Adipose tissue (tissue), 3 donors: ENCODE data around the gene CYLD. TPM values are rescaled to one million over a fixed set of nuclear protein-coding genes. Genes with fewer than 3 reads are reported as not detected.

Experiments used
- H3K27ac ChIP-seq: one replicate; pipeline ENCODE4 v1.5.1; 2013; ENCODE audit warnings: low read depth, low read length
- WGBS, 3 donors: extraction: QIAGEN DNeasy Blood & Tissue Kit; methylation state at CpG; one replicate each; pipeline ENCODE4 v1.1.7; 2013; 5-methylcytosine and 5-hydroxymethylcytosine counted together
- polyA plus RNA-seq, 3 donors: library from polyadenylated mRNA; stranded (reverse); fragments of 200-250 nt; gene quantifications; one replicate each; pipeline ENCODE4 v1.2.3, GENCODE V29; 2013
- donor health status: healthy with polysubstance abuse.
- donor health status: Bipolar disorder and iron deficiency.
- donor health status: healthy.

CYLD gene
- polyA plus RNA-seq, 3 donors = 5.8 to 12.5 (median 11.9) TPM

- H3K27ac ChIP-seq = no peak overlapping the region
- 75 to 86% (median 83%) methylated on average over 3 of the region's 3 CpGs for WGBS, 3 donors
Observed at GRCh38 chr16:50762241-50762640, 20.4 kb downstream of the CYLD start.

- H3K27ac ChIP-seq = no peak overlapping the region
- 95 to 100% (median 95%) methylated on average over 2 of the region's 2 CpGs for WGBS, 3 donors
Observed at GRCh38 chr16:50763211-50763610, 21.3 kb downstream of the CYLD start.

GRCh38 chr16:50765260-50765659, 23.4 kb downstream of the CYLD start:
- 82 to 100% (median 95%) methylated on average over 1 of the region's 1 CpG for WGBS, 3 donors
- no peak overlapping the region for H3K27ac ChIP-seq

- H3K27ac ChIP-seq = no peak overlapping the region
- WGBS, 3 donors = 88 to 100% (median 92%) methylated on average over 1 of the region's 1 CpG
Observed at GRCh38 chr16:50765861-50766260, 24.0 kb downstream of the CYLD start.

- 95 to 96% (median 95%) methylated on average over 2 of the region's 2 CpGs for WGBS, 3 donors
- H3K27ac ChIP-seq = no peak overlapping the region
Observed at GRCh38 chr16:50767197-50767596, 25.3 kb downstream of the CYLD start.

GRCh38 chr16:50771366-50771765, 29.5 kb downstream of the CYLD start:
- H3K27ac ChIP-seq = no peak overlapping the region
- 94 to 98% (median 94%) methylated on average over 3 of the region's 3 CpGs for WGBS, 3 donors

- 83 to 96% (median 87%) methylated on average over 5 of the region's 5 CpGs for WGBS, 3 donors
- no peak overlapping the region for H3K27ac ChIP-seq
Observed at GRCh38 chr16:50774405-50774804, 32.5 kb downstream of the CYLD start.

GRCh38 chr16:50774960-50775359, 33.1 kb downstream of the CYLD start:
- H3K27ac ChIP-seq = no peak overlapping the region
- WGBS, 3 donors = 86 to 93% (median 90%) methylated on average over 3 of the region's 3 CpGs

GRCh38 chr16:50776037-50776436, 34.2 kb downstream of the CYLD start:
- no peak overlapping the region for H3K27ac ChIP-seq
- 93 to 94% (median 93%) methylated on average over 1 of the region's 1 CpG for WGBS, 3 donors

GRCh38 chr16:50778284-50779163, 36.6 kb downstream of the CYLD start:
- WGBS, 3 donors = 59 to 73% (median 64%) methylated on average over 1 of the region's 1 CpG

GRCh38 chr16:50781043-50781442, 39.2 kb downstream of the CYLD start:
- WGBS, 3 donors = 84 to 87% (median 86%) methylated on average over 7 of the region's 7 CpGs
- no peak overlapping the region for H3K27ac ChIP-seq

More at GRCh38 chr16:50778284-50779163, 36.6 kb downstream of the CYLD start:
- H3K27ac ChIP-seq = no peak overlapping the region

GRCh38 chr16:50781518-50781917, 39.6 kb downstream of the CYLD start:
- H3K27ac ChIP-seq = no peak overlapping the region
- 83 to 94% (median 84%) methylated on average over 3 of the region's 3 CpGs for WGBS, 3 donors

GRCh38 chr16:50789757-50790156, 47.9 kb downstream of the CYLD start:
- no peak overlapping the region for H3K27ac ChIP-seq

- WGBS, 3 donors = 93 to 95% (median 94%) methylated on average over 2 of the region's 2 CpGs
- no peak overlapping the region for H3K27ac ChIP-seq
Observed at GRCh38 chr16:50791522-50791921, 49.6 kb downstream of the CYLD start.

GRCh38 chr16:50796829-50797228, 54.9 kb downstream of the CYLD start:
- no peak overlapping the region for H3K27ac ChIP-seq
- WGBS, 3 donors = 91 to 100% (median 93%) methylated on average over 1 of the region's 1 CpG

GRCh38 chr16:50797456-50797855, 55.6 kb downstream of the CYLD start:
- no peak overlapping the region for H3K27ac ChIP-seq
- 95 to 97% (median 95%) methylated on average over 2 of the region's 2 CpGs for WGBS, 3 donors

GRCh38 chr16:50800074-50800473, 58.2 kb downstream of the CYLD start:
- no peak overlapping the region for H3K27ac ChIP-seq
- WGBS, 3 donors = 90 to 95% (median 90%) methylated on average over 4 of the region's 4 CpGs

- no peak overlapping the region for H3K27ac ChIP-seq
- 83 to 89% (median 88%) methylated on average over 2 of the region's 2 CpGs for WGBS, 3 donors
Observed at GRCh38 chr16:50801036-50801435, 59.1 kb downstream of the CYLD start.

GRCh38 chr16:50802000-50802399, 60.1 kb downstream of the CYLD start:
- no peak overlapping the region for H3K27ac ChIP-seq
- 90 to 93% (median 91%) methylated on average over 6 of the region's 6 CpGs for WGBS, 3 donors

GRCh38 chr16:50802961-50803360, 61.1 kb downstream of the CYLD start:
- 80 to 90% (median 87%) methylated on average over 8 of the region's 8 CpGs for WGBS, 3 donors
- no peak overlapping the region for H3K27ac ChIP-seq
